ENCODE measurements around the gene GUK1. TPM values are rescaled to one million over a fixed set of nuclear protein-coding genes. Genes with fewer than 3 reads are reported as not detected.

The GUK1 gene
- total RNA-seq, 3 donors from 2014 or later, result 219 to 248 (median 242) TPM

GRCh38 chr1:228147768-228148167, 7.7 kb downstream of the GUK1 start:
- no peak for ATAC-seq
- no peak for DNase-seq
- H3K27me3 Mint-ChIP-seq (ENCODE audit: low read depth), result no peaks in the 10 kb centered on the region
- no peaks in the 10 kb centered on the region for H3K9me3 Mint-ChIP-seq
- no peak overlapping the region for H3K4me3 Mint-ChIP-seq
- peaks cover 18% of the 10 kb centered on the region for H3K4me1 Mint-ChIP-seq (ENCODE audit: low read depth)
- H3K36me3 Mint-ChIP-seq (ENCODE audit: insufficient read depth), result no peaks in the 10 kb centered on the region

GRCh38 chr1:228148196-228148861, 8.2 kb downstream of the GUK1 start:
- Mint-ChIP-seq H3K4me3 (no peak overlapping the region), H3K36me3 (ENCODE audit: insufficient read depth) (no peaks in the 10 kb centered on the region), H3K9me3 (no peaks in the 10 kb centered on the region), H3K27me3 (ENCODE audit: low read depth) (no peaks in the 10 kb centered on the region), H3K4me1 (ENCODE audit: low read depth) (peaks cover 12% of the 10 kb centered on the region)
- ATAC-seq, result no peak
- DNase-seq, result no peak

DNA sequence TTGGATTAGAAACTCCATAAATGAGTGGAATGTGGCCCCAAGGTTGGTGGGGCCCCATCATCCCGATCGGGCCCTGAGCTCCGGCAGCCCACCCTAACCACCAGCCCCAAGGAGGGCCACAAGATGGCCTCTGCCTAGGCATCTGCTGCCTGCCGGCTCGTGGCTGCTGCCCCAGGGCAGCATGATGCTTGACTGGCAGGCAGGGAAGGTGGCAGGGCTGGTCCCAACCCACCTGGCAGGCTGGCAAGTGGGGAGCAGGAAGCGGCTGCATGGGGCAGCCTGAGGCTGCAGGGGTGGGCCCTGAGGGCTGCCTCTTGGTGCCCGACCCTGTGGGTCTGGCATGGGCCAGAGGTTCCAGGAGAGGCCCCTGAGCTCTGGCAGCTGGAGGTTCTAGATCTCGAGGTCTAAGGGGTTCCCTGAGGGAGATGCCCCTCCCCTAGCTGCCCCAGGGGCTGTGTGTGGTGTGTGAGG, 8.9 kb downstream of the GUK1 start:
- H3K27me3 Mint-ChIP-seq (ENCODE audit: low read depth), result no peaks in the 10 kb centered on the region
- H3K4me3 Mint-ChIP-seq, result no peak overlapping the region
- no peaks in the 10 kb centered on the region for H3K9me3 Mint-ChIP-seq
- DNase-seq, result no peak
- no peak for ATAC-seq
- H3K36me3 Mint-ChIP-seq (ENCODE audit: insufficient read depth), result no peaks in the 10 kb centered on the region
- H3K4me1 Mint-ChIP-seq (ENCODE audit: low read depth), result peaks cover 6% of the 10 kb centered on the region

DNA sequence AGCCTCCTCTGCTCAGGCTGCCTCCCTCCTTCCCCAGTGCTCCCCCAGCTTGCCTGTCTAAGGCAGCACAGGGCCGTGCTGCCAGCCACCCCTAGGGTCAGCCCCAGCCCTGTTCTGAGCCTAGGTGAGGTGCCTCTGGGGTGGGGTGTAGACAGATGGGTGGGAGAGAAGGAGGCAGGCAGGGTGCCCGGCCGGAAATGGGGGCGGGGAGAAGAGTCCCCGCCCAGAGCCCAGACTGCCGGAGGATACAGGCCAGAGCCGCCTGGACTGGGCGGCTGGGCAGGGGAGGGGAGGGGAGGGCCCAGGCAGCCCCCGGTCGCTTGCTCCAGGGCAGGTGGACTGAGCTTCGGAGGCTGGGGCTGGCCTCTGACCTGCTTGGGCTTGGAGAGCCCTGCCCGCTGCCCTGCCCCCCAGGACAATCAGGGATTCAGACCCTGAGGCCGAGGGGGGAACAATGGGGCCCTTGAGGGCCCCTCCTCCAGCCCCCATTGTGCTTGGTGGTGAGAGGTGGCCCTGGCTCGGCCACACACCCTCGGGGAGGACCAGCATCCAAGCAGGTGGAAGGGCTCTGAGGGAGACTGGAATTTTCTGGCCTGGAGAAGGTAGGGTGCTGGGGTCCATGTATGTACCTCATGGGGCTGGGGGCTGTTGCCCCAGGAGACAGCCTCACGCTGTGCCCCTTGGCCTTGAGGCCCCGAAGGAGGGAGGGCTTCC, 9.5 kb downstream of the GUK1 start, which contains the start of gene GJC2:
Gene GJC2, plus strand, starts transcription at position 525 of the 714 bp plus-strand sequence. CDS start 7,829 bp downstream, outside the sequence.
- Mint-ChIP-seq H3K9me3 (no peaks in the 10 kb centered on the region), H3K27me3 (ENCODE audit: low read depth) (no peaks in the 10 kb centered on the region), H3K4me1 (ENCODE audit: low read depth) (peaks cover 3% of the 10 kb centered on the region), H3K4me3 (no peak within 1 kb of the TSS), H3K36me3 (ENCODE audit: insufficient read depth) (no peaks in the 10 kb centered on the region)
- no peak for ATAC-seq
- DNase-seq, result no peak

GRCh38 chr1:228150120-228150460, 10.0 kb downstream of the GUK1 start:
- no peaks in the 10 kb centered on the region for H3K9me3 Mint-ChIP-seq
- DNase-seq (no peak), ATAC-seq (no peak)
- H3K4me3 Mint-ChIP-seq, result no peak overlapping the region
- peaks cover 6% of the 10 kb centered on the region for H3K4me1 Mint-ChIP-seq (ENCODE audit: low read depth)
- no peaks in the 10 kb centered on the region for H3K27me3 Mint-ChIP-seq (ENCODE audit: low read depth)
- no peaks in the 10 kb centered on the region for H3K36me3 Mint-ChIP-seq (ENCODE audit: insufficient read depth)

DNA sequence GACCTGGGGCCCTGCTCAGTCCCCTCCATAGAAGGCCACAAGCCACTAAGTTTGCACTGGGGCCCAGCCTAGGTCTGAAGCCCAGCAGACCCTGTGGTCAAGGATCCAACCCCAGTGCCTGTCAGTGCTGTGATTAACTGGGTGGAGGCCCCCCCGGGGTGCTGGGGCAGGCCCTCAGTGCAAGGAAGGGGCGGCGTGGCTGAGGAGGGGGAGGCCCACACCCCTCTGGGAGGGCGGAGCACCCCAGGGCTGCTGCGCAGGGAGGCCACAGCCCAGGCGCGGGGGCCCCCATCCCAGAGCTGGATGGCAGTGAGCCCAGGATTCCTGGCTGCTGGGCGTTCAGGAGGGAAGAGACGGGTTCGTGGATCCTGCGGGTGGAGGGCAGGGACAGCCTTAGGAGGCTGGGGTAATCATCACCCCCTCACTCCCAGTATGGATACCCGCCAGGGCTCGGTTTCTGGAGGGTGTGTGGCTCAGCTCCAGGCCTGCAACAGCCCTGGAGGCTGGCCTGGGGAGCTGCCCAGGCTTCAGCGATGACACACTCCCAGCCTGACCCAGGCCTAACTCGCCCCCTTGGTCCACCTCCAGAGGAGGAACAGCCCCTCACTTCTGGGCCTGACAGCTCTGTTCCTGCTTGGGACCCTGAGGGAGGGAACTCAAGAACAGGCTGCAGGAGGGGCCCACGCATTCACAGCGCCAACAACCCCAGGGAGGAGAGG, 10.5 kb downstream of the GUK1 start:
- Mint-ChIP-seq H3K9me3 (no peaks in the 10 kb centered on the region), H3K27me3 (ENCODE audit: low read depth) (no peaks in the 10 kb centered on the region), H3K4me1 (ENCODE audit: low read depth) (peaks cover 7% of the 10 kb centered on the region), H3K4me3 (no peak overlapping the region), H3K36me3 (ENCODE audit: insufficient read depth) (no peaks in the 10 kb centered on the region)
- ATAC-seq, result no peak
- DNase-seq, result no peak

DNA sequence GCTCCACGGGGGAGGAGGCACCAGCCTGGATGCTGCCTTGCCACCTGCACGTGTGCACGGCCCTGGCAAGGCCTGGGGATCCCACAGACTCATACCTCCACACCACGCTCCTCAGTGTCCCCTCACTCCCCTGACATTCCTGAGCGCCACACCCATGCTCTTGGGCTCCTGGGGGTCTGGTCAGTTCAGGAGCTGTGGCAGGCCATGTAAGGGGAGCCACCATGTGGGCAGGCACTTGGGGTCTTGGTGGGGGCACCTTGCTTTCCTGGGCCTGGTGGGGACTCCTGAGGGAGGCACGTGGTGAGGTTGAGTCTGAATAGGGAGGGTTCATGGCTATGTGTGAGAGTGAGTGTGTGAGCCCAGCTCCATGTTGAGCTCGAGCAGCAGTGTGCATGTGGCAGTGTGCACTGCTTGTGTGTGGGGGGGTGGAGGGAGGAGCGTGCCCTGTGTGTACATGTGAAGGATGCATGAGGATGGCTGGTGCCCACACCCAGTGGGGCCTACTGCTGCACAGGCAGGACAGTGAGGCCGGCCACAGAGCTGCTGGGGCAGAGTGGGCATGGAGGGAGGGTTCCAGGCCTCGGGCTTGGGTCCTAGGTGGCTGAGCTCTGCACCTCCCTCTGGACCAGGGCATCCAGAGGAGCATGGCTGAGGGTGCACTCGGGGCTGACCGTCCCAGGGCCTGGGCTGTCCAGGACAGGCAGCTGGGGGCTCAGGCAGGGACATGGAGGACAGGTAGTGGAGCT, 11.3 kb downstream of the GUK1 start:
- ATAC-seq (no peak), DNase-seq (no peak)
- peaks cover 7% of the 10 kb centered on the region for H3K4me1 Mint-ChIP-seq (ENCODE audit: low read depth)
- no peaks in the 10 kb centered on the region for H3K9me3 Mint-ChIP-seq
- H3K36me3 Mint-ChIP-seq (ENCODE audit: insufficient read depth), result no peaks in the 10 kb centered on the region
- no peaks in the 10 kb centered on the region for H3K27me3 Mint-ChIP-seq (ENCODE audit: low read depth)
- H3K4me3 Mint-ChIP-seq, result no peak overlapping the region

DNA sequence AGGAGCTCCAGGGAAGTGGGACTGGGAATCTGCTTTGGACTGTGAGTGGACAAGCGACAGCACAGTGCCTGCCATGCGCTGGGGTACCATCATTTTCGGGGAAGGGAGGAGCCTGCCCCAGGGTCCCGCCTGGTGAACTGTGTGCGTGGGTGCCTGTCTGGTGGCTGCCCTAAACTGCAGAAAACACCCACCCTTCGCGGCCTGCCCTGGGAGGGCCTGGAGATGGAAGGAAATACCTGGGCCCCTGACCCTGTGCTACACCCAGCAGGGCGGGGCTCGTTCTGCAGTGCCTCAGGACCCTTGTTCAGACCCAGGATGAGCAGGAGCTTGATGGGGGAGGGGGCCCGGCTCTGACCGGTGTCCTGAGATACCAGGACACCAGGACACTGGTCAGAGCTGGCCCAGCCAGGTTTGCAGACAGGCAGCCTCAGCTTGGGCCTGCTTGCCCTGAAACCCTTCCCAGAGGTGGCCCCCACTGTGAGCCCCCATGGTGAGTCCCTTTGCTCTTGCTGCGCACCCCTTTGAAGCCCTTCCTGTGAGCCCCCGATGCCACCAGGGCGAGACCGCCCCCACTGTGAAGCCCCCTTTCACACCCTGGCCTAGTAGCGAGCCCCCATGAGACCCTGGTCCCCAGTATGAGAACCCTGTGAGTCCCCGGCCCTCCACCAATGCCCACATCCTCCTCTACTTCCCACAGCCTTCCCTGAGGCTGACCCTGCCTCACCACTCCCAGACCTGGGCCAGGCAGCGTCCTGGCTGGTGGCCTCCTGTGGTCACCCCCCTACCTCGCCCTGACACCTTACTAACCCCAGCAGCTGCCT, 12.2 kb downstream of the GUK1 start:
- Mint-ChIP-seq H3K4me1 (ENCODE audit: low read depth) (peaks cover 10% of the 10 kb centered on the region), H3K27me3 (ENCODE audit: low read depth) (no peaks in the 10 kb centered on the region), H3K9me3 (no peaks in the 10 kb centered on the region), H3K4me3 (no peak overlapping the region), H3K36me3 (ENCODE audit: insufficient read depth) (no peaks in the 10 kb centered on the region)
- ATAC-seq (no peak), DNase-seq (no peak)

GRCh38 chr1:228152918-228153258, 12.8 kb downstream of the GUK1 start:
- ATAC-seq, result no peak
- H3K27me3 Mint-ChIP-seq (ENCODE audit: low read depth), result no peaks in the 10 kb centered on the region

DNA sequence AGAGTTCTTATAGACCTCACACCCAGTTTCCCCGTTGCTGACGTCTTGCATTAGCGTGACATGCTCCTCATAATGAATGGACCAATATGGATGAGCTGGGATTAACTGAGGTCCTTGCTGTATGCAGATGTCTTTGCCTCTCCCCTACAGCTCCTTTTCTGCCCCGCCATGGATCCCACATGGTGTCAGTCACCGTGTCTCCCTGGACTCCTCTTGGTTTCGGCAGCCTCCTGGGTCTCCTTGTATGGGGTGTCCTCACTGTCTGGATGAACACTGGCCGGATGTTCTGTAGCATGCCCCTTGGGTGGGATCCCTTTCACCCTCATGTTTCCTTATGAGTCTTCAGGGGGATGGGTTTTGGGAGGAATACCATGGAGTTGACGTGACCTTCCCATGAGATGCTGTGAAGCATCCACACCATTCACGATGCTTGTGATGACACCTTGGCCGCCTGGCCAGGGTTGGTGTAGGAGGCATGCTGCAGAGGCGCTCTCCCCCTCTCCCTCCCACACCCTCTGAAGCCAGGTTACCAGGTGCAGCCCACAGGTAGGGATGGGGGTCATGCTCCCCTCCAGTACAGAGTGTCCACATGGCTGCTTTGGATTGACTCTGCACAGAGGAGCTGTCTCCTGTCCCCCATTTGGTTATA, 14.1 kb downstream of the GUK1 start:
- Mint-ChIP-seq H3K36me3 (ENCODE audit: insufficient read depth) (no peaks in the 10 kb centered on the region), H3K4me1 (ENCODE audit: low read depth) (peaks cover 11% of the 10 kb centered on the region), H3K4me3 (no peak overlapping the region), H3K9me3 (no peaks in the 10 kb centered on the region), H3K27me3 (ENCODE audit: low read depth) (no peaks in the 10 kb centered on the region)
- ATAC-seq, result no peak
- no peak for DNase-seq

More at GRCh38 chr1:228152918-228153258, 12.8 kb downstream of the GUK1 start:
- Mint-ChIP-seq H3K36me3 (ENCODE audit: insufficient read depth) (no peaks in the 10 kb centered on the region), H3K9me3 (no peaks in the 10 kb centered on the region), H3K4me3 (no peak overlapping the region), H3K4me1 (ENCODE audit: low read depth) (peaks cover 11% of the 10 kb centered on the region)
- DNase-seq, result no peak

- Mint-ChIP-seq H3K9me3 (no peaks in the 10 kb centered on the region), H3K4me1 (ENCODE audit: low read depth) (peaks cover 11% of the 10 kb centered on the region), H3K27me3 (ENCODE audit: low read depth) (no peaks in the 10 kb centered on the region), H3K36me3 (ENCODE audit: insufficient read depth) (no peaks in the 10 kb centered on the region), H3K4me3 (no peak overlapping the region)
- ATAC-seq (peak; percentile 86 to 89), DNase-seq (peak; percentile 36)
Measured at GRCh38 chr1:228154670-228155571, 14.8 kb downstream of the GUK1 start.

- Mint-ChIP-seq H3K36me3 (ENCODE audit: insufficient read depth) (no peaks in the 10 kb centered on the region), H3K27me3 (ENCODE audit: low read depth) (no peaks in the 10 kb centered on the region), H3K9me3 (no peaks in the 10 kb centered on the region), H3K4me3 (no peak overlapping the region), H3K4me1 (ENCODE audit: low read depth) (peaks cover 11% of the 10 kb centered on the region)
- no peak for DNase-seq
- ATAC-seq, result no peak
Measured at GRCh38 chr1:228155596-228156514, 15.8 kb downstream of the GUK1 start.
